ENCODE data around the gene WNK4. TPM values are rescaled to one million over a fixed set of nuclear protein-coding genes. Genes with fewer than 3 reads are reported as not detected.

WNK4 gene
- total and polyA plus RNA-seq, 10 of the 15 experiments (the other 5 are each of a cell fraction or from before 2014, with no cell fraction given), result 0.06 to 0.29 (median 0.13) TPM; not detected in 5

- Histone ChIP-seq H4K20me1 (ENCODE audit: control insufficient read depth, insufficient read depth) (no peaks in the 10 kb centered on the region), H3K36me3 (ENCODE audit: control insufficient read depth in 2 of 2, insufficient read depth in 2 of 2, low read length in 1 of 2) (no peaks in the 10 kb centered on the region; a peak in 1 of 4 replicates), H3K79me2 (ENCODE audit: control insufficient read depth, insufficient read depth, low read length) (no peaks in the 10 kb centered on the region), H3K27ac (ENCODE audit: control insufficient read depth, insufficient read depth) (no peak overlapping the region), H3K9ac (ENCODE audit: control insufficient read depth, insufficient read depth, low read length) (no peak overlapping the region), H3K27me3 (replicated peaks in 1 of 2; ENCODE audit: control insufficient read depth in 2 of 2, insufficient read depth in 2 of 2, low read length in 1 of 2) (no peaks in the 10 kb centered on the region), H3K4me2 (ENCODE audit: control insufficient read depth, insufficient read depth) (no peak overlapping the region), H3K4me3 (no peak overlapping the region), H2AFZ (ENCODE audit: control insufficient read depth, low read depth, low read length) (no peak overlapping the region), H3K4me1 (ENCODE audit: control insufficient read depth, insufficient read depth, low read length) (no peaks in the 10 kb centered on the region), H3K9me3 (replicated peaks; ENCODE audit: control insufficient read depth, insufficient read depth, low read length) (no peaks in the 10 kb centered on the region)
- intact Hi-C loops (cut with micrococcal nuclease; ENCODE audit: unreplicated experiment) (no loop called here), in situ Hi-C loops (cut with MboI) (loop anchor here (5.0 kb wide), 1 partner anchor 53 kb away; no protein-coding TSS in a partner anchor)
- 17% methylated on average over 1 of the region's 1 CpG for WGBS (ENCODE audit: insufficient coverage, insufficient replicate concordance, low lambda C conversion rate, missing lambda C conversion rate)
- no peak for FAIRE-seq
- RAD21 ChIA-PET (ENCODE audit: unreplicated experiment), result interaction anchor here (1.3 kb wide), 1 partner anchor 41 kb away, joined by 3 read pairs; no protein-coding TSS in a partner anchor
- CTCF ChIA-PET, result interaction anchor here (0.9 to 1.5 kb wide), 3 partner anchors 15 to 42 kb away, joined by 3 to 5 read pairs (median 4); no protein-coding TSS in a partner anchor
- no peak for ATAC-seq
- POLR2A ChIA-PET, result interaction anchor here (0.5 kb wide), 1 partner anchor 674 kb away, joined by 5 read pairs; no protein-coding TSS in a partner anchor
- SMC1A ChIA-PET (ENCODE audit: uncharacterized antibody, unreplicated experiment), result no interaction called here
- no peak for TF ChIP-seq NFXL1 (IDR thresholded peaks at IDR 0.05; ENCODE audit: borderline replicate concordance)
- TF ChIP-seq, protein P1, sequence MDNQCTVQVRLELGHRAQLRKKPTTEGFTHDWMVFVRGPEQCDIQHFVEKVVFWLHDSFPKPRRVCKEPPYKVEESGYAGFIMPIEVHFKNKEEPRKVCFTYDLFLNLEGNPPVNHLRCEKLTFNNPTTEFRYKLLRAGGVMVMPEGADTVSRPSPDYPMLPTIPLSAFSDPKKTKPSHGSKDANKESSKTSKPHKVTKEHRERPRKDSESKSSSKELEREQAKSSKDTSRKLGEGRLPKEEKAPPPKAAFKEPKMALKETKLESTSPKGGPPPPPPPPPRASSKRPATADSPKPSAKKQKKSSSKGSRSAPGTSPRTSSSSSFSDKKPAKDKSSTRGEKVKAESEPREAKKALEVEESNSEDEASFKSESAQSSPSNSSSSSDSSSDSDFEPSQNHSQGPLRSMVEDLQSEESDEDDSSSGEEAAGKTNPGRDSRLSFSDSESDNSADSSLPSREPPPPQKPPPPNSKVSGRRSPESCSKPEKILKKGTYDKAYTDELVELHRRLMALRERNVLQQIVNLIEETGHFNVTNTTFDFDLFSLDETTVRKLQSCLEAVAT (IDR thresholded peaks at IDR 0.05), result no peak
- TF ChIP-seq RELB (IDR thresholded peaks at IDR 0.05; ENCODE audit: low read depth), result no peak
- no peak for TF ChIP-seq ZNF24 (IDR thresholded peaks at IDR 0.05)
- no peak for TF ChIP-seq RB1 (IDR thresholded peaks at IDR 0.05; ENCODE audit: borderline replicate concordance)
- TF ChIP-seq PAX5 (IDR thresholded peaks at IDR 0.05; ENCODE audit: borderline replicate concordance, low read depth, low read length), result no peak
- no peak for TF ChIP-seq BHLHE40 (IDR thresholded peaks at IDR 0.05; ENCODE audit: borderline replicate concordance in 1 of 2, low read depth in 2 of 2, low read length in 1 of 2)
- TF ChIP-seq EP300 (IDR thresholded peaks at IDR 0.05; ENCODE audit: borderline replicate concordance in 1 of 2, control insufficient read depth in 1 of 2, low read depth in 2 of 2, low read length in 2 of 2), result no peak
- TF ChIP-seq CHD2 (IDR thresholded peaks at IDR 0.05; ENCODE audit: borderline replicate concordance, low read depth, low read length), result no peak
- no peak for TF ChIP-seq SREBF1 (IDR thresholded peaks at IDR 0.05; ENCODE audit: low read length)
- BruUV-seq (replicated peaks), result no TSS peak
- no peak for DNase-seq (ENCODE audit: low read depth, low spot score)
Observed at GRCh38 chr17:42804918-42805367, 24.5 kb downstream of the WNK4 start.

All from GM12878 (cell line).